ENCODE data around the gene SLC38A9. TPM values are rescaled to one million over a fixed set of nuclear protein-coding genes. Genes with fewer than 3 reads are reported as not detected.
"Not testable (repeated sequence)": the region's sequence is repeated elsewhere in the genome, so short reads cannot be mapped to it uniquely, and the experiment has no call there.

SLC38A9 gene
- total RNA-seq, 1 donor from 2014 or later, result 13.0 TPM

GRCh38 chr5:55706230-55706629, 5.9 kb downstream of the SLC38A9 start:
- no peak for ATAC-seq

- no peak for ATAC-seq
These were observed 9.4 kb downstream of the SLC38A9 start for GRCh38 chr5:55702598-55703345.

GRCh38 chr5:55701462-55702103, 10.5 kb downstream of the SLC38A9 start:
- no peak for ATAC-seq

GRCh38 chr5:55700745-55701144, 11.4 kb downstream of the SLC38A9 start:
- ATAC-seq, result no peak

- ATAC-seq, result no peak
These were observed 13.0 kb downstream of the SLC38A9 start for GRCh38 chr5:55699041-55699688.

GRCh38 chr5:55696704-55697103, 15.4 kb downstream of the SLC38A9 start:
- not testable (repeated sequence) for ATAC-seq

GRCh38 chr5:55694152-55694830, 17.8 kb downstream of the SLC38A9 start:
- ATAC-seq, result peak; percentile 39

- ATAC-seq, result no peak
These were observed 19.6 kb downstream of the SLC38A9 start for GRCh38 chr5:55692509-55692908.

GRCh38 chr5:55692106-55692417, 20.1 kb downstream of the SLC38A9 start:
- no peak for ATAC-seq

GRCh38 chr5:55691265-55692105, 20.6 kb downstream of the SLC38A9 start:
- no peak for ATAC-seq

- ATAC-seq, result no peak
These were observed 30.1 kb downstream of the SLC38A9 start for GRCh38 chr5:55682071-55682470.

- no peak for ATAC-seq
These were observed 30.8 kb downstream of the SLC38A9 start for GRCh38 chr5:55681301-55681700.

GRCh38 chr5:55680353-55680752, 31.8 kb downstream of the SLC38A9 start:
- no peak for ATAC-seq

- ATAC-seq, result no peak
These were observed 32.6 kb downstream of the SLC38A9 start for GRCh38 chr5:55679556-55679955.

- ATAC-seq, result no peak
These were observed 37.0 kb downstream of the SLC38A9 start for GRCh38 chr5:55675119-55675518.

GRCh38 chr5:55674340-55674739, 37.8 kb downstream of the SLC38A9 start:
- no peak for ATAC-seq

GRCh38 chr5:55672477-55672911, 39.6 kb downstream of the SLC38A9 start:
- ATAC-seq, result no peak

GRCh38 chr5:55671975-55672374, 40.1 kb downstream of the SLC38A9 start:
- ATAC-seq, result no peak

- ATAC-seq, result peak; percentile 73
These were observed 43.8 kb downstream of the SLC38A9 start for GRCh38 chr5:55668356-55668755.

GRCh38 chr5:55667938-55668337, 44.2 kb downstream of the SLC38A9 start:
- no peak for ATAC-seq

GRCh38 chr5:55665065-55665464, 47.1 kb downstream of the SLC38A9 start:
- ATAC-seq, result no peak

GRCh38 chr5:55657443-55657842, 54.7 kb downstream of the SLC38A9 start:
- no peak for ATAC-seq
